Measurements from ENCODE around the gene ARSK.

Gene ARSK

DNA sequence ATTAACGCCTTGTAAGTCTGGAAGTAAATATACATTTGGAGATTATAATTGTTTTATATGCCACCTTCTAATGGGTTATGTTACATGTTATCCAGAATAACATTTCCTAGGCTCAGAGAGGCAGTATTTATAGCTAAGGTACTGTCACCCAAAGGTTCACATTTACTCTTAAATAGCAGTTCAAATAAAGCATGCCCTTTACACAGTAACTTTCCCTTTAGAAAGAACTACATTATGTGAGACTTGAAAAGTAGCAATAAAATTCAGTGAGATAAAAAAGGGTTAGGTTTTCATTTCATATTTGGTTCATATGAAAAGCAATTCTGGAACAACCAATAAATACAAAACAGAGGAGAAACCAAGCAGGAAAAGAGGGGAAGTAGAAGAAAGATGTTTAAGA lies 35.2 kb upstream of the ARSK start:
- no peak overlapping the region for H3K27ac Mint-ChIP-seq
- no peak overlapping the region for H3K4me3 Mint-ChIP-seq
- no peak for TF ChIP-seq CTCF (IDR thresholded peaks at IDR 0.05; ENCODE audit: unreplicated experiment in 3 of 3)
- peaks cover 60% of the 10 kb centered on the region for H3K36me3 Mint-ChIP-seq (ENCODE audit: low read depth)
- no peaks in the 10 kb centered on the region for H3K9me3 Mint-ChIP-seq
- H3K4me1 Mint-ChIP-seq, result no peaks in the 10 kb centered on the region
- no peaks in the 10 kb centered on the region for H3K27me3 Mint-ChIP-seq (ENCODE audit: low read depth)

- no peaks in the 10 kb centered on the region for H3K9me3 Mint-ChIP-seq
- H3K4me1 Mint-ChIP-seq, result no peaks in the 10 kb centered on the region
- H3K4me3 Mint-ChIP-seq, result no peak overlapping the region
- no peaks in the 10 kb centered on the region for H3K27me3 Mint-ChIP-seq (ENCODE audit: low read depth)
- H3K36me3 Mint-ChIP-seq (ENCODE audit: low read depth), result peaks cover 57% of the 10 kb centered on the region
- no peak for TF ChIP-seq CTCF (IDR thresholded peaks at IDR 0.05; ENCODE audit: unreplicated experiment in 3 of 3)
- H3K27ac Mint-ChIP-seq, result no peak overlapping the region
These were observed 34.7 kb upstream of the ARSK start for GRCh38 chr5:95520206-95520605.

DNA sequence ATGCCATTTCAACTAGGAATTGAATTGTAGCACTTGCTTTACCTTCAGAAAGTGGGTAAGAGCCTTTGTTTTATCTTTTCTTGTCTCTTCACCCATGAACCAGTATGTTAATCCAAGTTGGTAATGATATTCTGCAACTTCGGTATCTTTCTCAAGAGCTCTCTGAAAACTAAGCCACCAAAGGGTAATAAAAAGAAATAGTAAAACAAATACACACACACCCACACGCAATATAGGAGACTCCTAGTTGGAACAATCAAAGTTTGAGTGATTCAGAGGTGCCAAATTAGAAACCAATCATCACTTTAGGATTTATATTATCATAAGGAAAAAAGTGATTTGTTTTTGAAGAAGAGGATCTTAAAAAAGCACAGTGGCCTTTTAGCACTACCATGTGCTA lies 30.5 kb upstream of the ARSK start:
- Mint-ChIP-seq H3K9me3 (no peaks in the 10 kb centered on the region), H3K36me3 (ENCODE audit: low read depth) (peaks cover 58% of the 10 kb centered on the region), H3K4me1 (no peaks in the 10 kb centered on the region), H3K4me3 (no peak overlapping the region), H3K27ac (no peak overlapping the region), H3K27me3 (ENCODE audit: low read depth) (no peaks in the 10 kb centered on the region)
- TF ChIP-seq CTCF (IDR thresholded peaks at IDR 0.05; ENCODE audit: unreplicated experiment in 3 of 3), result no peak

DNA sequence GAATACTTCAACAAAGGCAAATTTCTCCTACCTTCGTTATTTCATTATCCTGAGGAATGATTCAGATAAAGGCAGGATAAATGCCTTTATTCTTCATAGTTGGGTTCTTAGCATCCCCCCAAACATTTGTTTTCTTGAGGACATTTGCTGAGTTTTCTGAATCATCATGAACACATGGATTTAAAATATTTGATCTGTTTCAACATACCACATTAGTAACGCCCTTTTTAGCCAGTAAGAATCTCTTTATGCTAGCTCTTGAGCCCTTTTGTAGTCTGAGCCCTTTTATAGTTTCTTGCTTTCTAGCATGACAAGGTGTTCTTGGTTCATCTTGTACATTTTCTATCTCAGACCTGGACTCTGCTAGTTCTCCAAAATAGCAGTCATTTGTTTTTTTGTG lies 28.0 kb upstream of the ARSK start:
- Mint-ChIP-seq H3K4me1 (no peaks in the 10 kb centered on the region), H3K27ac (no peak overlapping the region), H3K9me3 (no peaks in the 10 kb centered on the region), H3K27me3 (ENCODE audit: low read depth) (no peaks in the 10 kb centered on the region), H3K4me3 (no peak overlapping the region), H3K36me3 (ENCODE audit: low read depth) (peaks cover 56% of the 10 kb centered on the region)
- TF ChIP-seq CTCF (IDR thresholded peaks at IDR 0.05; ENCODE audit: unreplicated experiment in 3 of 3), result no peak

DNA sequence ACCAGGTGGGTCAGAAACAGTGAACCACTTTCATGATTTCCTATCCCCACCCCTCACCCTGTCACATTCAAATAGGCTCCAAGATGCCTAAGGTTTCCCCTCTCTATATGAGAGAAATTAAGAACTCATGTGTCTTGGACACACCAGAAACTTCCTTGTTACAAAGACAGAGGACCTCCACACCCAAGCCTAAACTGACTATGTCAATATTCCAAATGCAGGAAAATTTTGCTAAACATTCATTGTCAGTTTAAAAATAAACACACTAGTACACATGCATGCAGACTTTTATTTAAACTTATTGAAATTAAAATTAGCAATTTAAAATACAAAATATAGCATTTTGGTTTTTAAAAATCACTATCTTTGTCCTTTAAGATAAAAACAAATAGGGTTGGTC lies 26.3 kb upstream of the ARSK start:
- Mint-ChIP-seq H3K4me1 (no peaks in the 10 kb centered on the region), H3K36me3 (ENCODE audit: low read depth) (peaks cover 56% of the 10 kb centered on the region), H3K27me3 (ENCODE audit: low read depth) (no peaks in the 10 kb centered on the region), H3K4me3 (no peak overlapping the region), H3K9me3 (no peaks in the 10 kb centered on the region), H3K27ac (no peak overlapping the region)
- TF ChIP-seq CTCF (IDR thresholded peaks at IDR 0.05; ENCODE audit: unreplicated experiment in 3 of 3), result no peak

GRCh38 chr5:95530416-95530815 lies 24.5 kb upstream of the ARSK start:
- Mint-ChIP-seq H3K4me3 (no peak overlapping the region), H3K27me3 (ENCODE audit: low read depth) (no peaks in the 10 kb centered on the region), H3K4me1 (no peaks in the 10 kb centered on the region), H3K9me3 (no peaks in the 10 kb centered on the region), H3K36me3 (ENCODE audit: low read depth) (peaks cover 68% of the 10 kb centered on the region), H3K27ac (no peak overlapping the region)
- TF ChIP-seq CTCF (IDR thresholded peaks at IDR 0.05; ENCODE audit: unreplicated experiment in 3 of 3), result no peak

Data from nephron (organoid).